SHP77 treated with DMSO at 0.1 percent for 48 hours (cell line): ENCODE data around the gene DHX57.
"Not testable (repeated sequence)": the region's sequence is repeated elsewhere in the genome, so short reads cannot be mapped to it uniquely, and the experiment has no call there.

Experiments
- DNase-seq: peaks from one replicate; lab custom pipeline; 2025; lab: John Stamatoyannopoulos, UW

The DHX57 gene

GRCh38 chr2:38871432-38871831, 4.3 kb downstream of the DHX57 start:
- no peak for DNase-seq

GRCh38 chr2:38866773-38867443, 8.8 kb downstream of the DHX57 start:
- DNase-seq: no peak

- no peak for DNase-seq
Observed at GRCh38 chr2:38863061-38863695, 12.6 kb downstream of the DHX57 start.

- DNase-seq: no peak
Observed at GRCh38 chr2:38862476-38862875, 13.3 kb downstream of the DHX57 start.

- no peak for DNase-seq
Observed at GRCh38 chr2:38856165-38856564, 19.6 kb downstream of the DHX57 start.

- DNase-seq: no peak
Observed at GRCh38 chr2:38850045-38850444, 25.7 kb downstream of the DHX57 start.

- DNase-seq: no peak
Observed at GRCh38 chr2:38836791-38837190, 38.9 kb downstream of the DHX57 start.

- no peak for DNase-seq
Observed at GRCh38 chr2:38835990-38836389, 39.7 kb downstream of the DHX57 start.

GRCh38 chr2:38835015-38835601, 40.6 kb downstream of the DHX57 start:
- DNase-seq: no peak

GRCh38 chr2:38830526-38831159, 45.1 kb downstream of the DHX57 start:
- no peak for DNase-seq

- DNase-seq: no peak
Observed at GRCh38 chr2:38829971-38830370, 45.8 kb downstream of the DHX57 start.

GRCh38 chr2:38828460-38828859, 47.3 kb downstream of the DHX57 start:
- no peak for DNase-seq

GRCh38 chr2:38827539-38828145, 48.1 kb downstream of the DHX57 start:
- not testable (repeated sequence) for DNase-seq

- no peak for DNase-seq
Observed at GRCh38 chr2:38825956-38826355, 49.8 kb downstream of the DHX57 start.

- DNase-seq: no peak
Observed at GRCh38 chr2:38824906-38825305, 50.8 kb downstream of the DHX57 start.

GRCh38 chr2:38823386-38823785, 52.3 kb downstream of the DHX57 start:
- no peak for DNase-seq

GRCh38 chr2:38818565-38818964, 57.2 kb downstream of the DHX57 start:
- no peak for DNase-seq

GRCh38 chr2:38815936-38816335, 59.8 kb downstream of the DHX57 start:
- DNase-seq: no peak

- DNase-seq: no peak
Observed at GRCh38 chr2:38810488-38810887, 65.2 kb downstream of the DHX57 start.

GRCh38 chr2:38808677-38809076, 67.1 kb downstream of the DHX57 start:
- no peak for DNase-seq

- DNase-seq: no peak
Observed at GRCh38 chr2:38806733-38807059, 69.0 kb downstream of the DHX57 start.

- no peak for DNase-seq
Observed at GRCh38 chr2:38806015-38806732, 69.6 kb downstream of the DHX57 start.
